ENCODE measurements around the gene NLRC5.
A peak's percentile ranks its signal among the peaks of the same experiment; 100 is the strongest.
"Not testable (repeated sequence)": the region's sequence is repeated elsewhere in the genome, so short reads cannot be mapped to it uniquely, and the experiment has no call there.

Gene NLRC5

GRCh38 chr16:57107321-57107922 lies 118.1 kb downstream of the NLRC5 start:
- DNase-seq = peak in 5 of 14 donors; percentile 12 to 57 (median 29)

- no peak for DNase-seq
These were observed 119.1 kb downstream of the NLRC5 start for GRCh38 chr16:57108432-57108831.

GRCh38 chr16:57109259-57110105 lies 120.1 kb downstream of the NLRC5 start:
- not testable (repeated sequence) for DNase-seq

- no peak for DNase-seq
These were observed 121.6 kb downstream of the NLRC5 start for GRCh38 chr16:57110937-57111336.

- DNase-seq = no peak
These were observed 122.1 kb downstream of the NLRC5 start for GRCh38 chr16:57111420-57111819.

GRCh38 chr16:57112403-57113041 lies 123.2 kb downstream of the NLRC5 start:
- DNase-seq = no peak

- DNase-seq = peak in 3 of 14 donors; percentile 20 to 66 (median 32)
These were observed 123.7 kb downstream of the NLRC5 start for GRCh38 chr16:57113042-57113453.

GRCh38 chr16:57113664-57114063 lies 124.3 kb downstream of the NLRC5 start:
- DNase-seq = no peak

- no peak for DNase-seq
These were observed 125.8 kb downstream of the NLRC5 start for GRCh38 chr16:57115168-57115513.

GRCh38 chr16:57115514-57116182 lies 126.3 kb downstream of the NLRC5 start:
- peak in 13 of 14 donors; percentile 59 to 95 (median 89) for DNase-seq

- no peak for DNase-seq
These were observed 129.2 kb downstream of the NLRC5 start for GRCh38 chr16:57118461-57119084.

- DNase-seq = no peak
These were observed 134.0 kb downstream of the NLRC5 start for GRCh38 chr16:57123216-57123973.

GRCh38 chr16:57123974-57124674 lies 134.8 kb downstream of the NLRC5 start:
- DNase-seq = no peak

GRCh38 chr16:57125376-57125775 lies 136.0 kb downstream of the NLRC5 start:
- DNase-seq = no peak

GRCh38 chr16:57125969-57126368 lies 136.6 kb downstream of the NLRC5 start:
- DNase-seq = no peak

- no peak for DNase-seq
These were observed 137.1 kb downstream of the NLRC5 start for GRCh38 chr16:57126411-57126810.

- DNase-seq = no peak
These were observed 137.8 kb downstream of the NLRC5 start for GRCh38 chr16:57127037-57127763.

GRCh38 chr16:57127836-57128235 lies 138.5 kb downstream of the NLRC5 start:
- no peak for DNase-seq

- DNase-seq = no peak
These were observed 139.5 kb downstream of the NLRC5 start for GRCh38 chr16:57128771-57129389.

GRCh38 chr16:57130950-57131321 lies 141.6 kb downstream of the NLRC5 start:
- DNase-seq = no peak
